Measurements from ENCODE around the gene CDK11B.
"Not testable (repeated sequence)": the region's sequence is repeated elsewhere in the genome, so short reads cannot be mapped to it uniquely, and the experiment has no call there.

Gene CDK11B

GRCh38 chr1:1637479-1637875 is 21.3 kb downstream of the CDK11B start:
- not testable (repeated sequence) for H3K4me3 ChIP-seq (ENCODE audit: low read length); H3K9ac ChIP-seq (ENCODE audit: low read length); H3K27me3 ChIP-seq (ENCODE audit: control insufficient read depth, insufficient read depth, low read length); H3K36me3 ChIP-seq (ENCODE audit: control insufficient read depth, insufficient read depth, low read length); H3K9me3 ChIP-seq (ENCODE audit: control insufficient read depth, low read length); H3K4me1 ChIP-seq (ENCODE audit: control insufficient read depth, insufficient read depth, low read length)

- H3K36me3 ChIP-seq (ENCODE audit: control insufficient read depth, insufficient read depth, low read length) = not testable (repeated sequence)
Observed at GRCh38 chr1:1636621-1637478, 22.0 kb downstream of the CDK11B start.

GRCh38 chr1:1634613-1635012 is 24.2 kb downstream of the CDK11B start:
- H3K4me3 ChIP-seq (ENCODE audit: low read length); H3K9me3 ChIP-seq (ENCODE audit: control insufficient read depth, low read length); H3K9ac ChIP-seq (ENCODE audit: low read length); H3K4me1 ChIP-seq (ENCODE audit: control insufficient read depth, insufficient read depth, low read length); H3K36me3 ChIP-seq (ENCODE audit: control insufficient read depth, insufficient read depth, low read length): not testable (repeated sequence)
- peaks cover 14% of the 10 kb centered on the region for H3K27me3 ChIP-seq (ENCODE audit: control insufficient read depth, insufficient read depth, low read length)

More at GRCh38 chr1:1636621-1637478, 22.0 kb downstream of the CDK11B start:
- not testable (repeated sequence) for H3K9me3 ChIP-seq (ENCODE audit: control insufficient read depth, low read length); H3K4me1 ChIP-seq (ENCODE audit: control insufficient read depth, insufficient read depth, low read length); H3K4me3 ChIP-seq (ENCODE audit: low read length); H3K27me3 ChIP-seq (ENCODE audit: control insufficient read depth, insufficient read depth, low read length); H3K9ac ChIP-seq (ENCODE audit: low read length)

- H3K4me1 ChIP-seq (ENCODE audit: control insufficient read depth, insufficient read depth, low read length); H3K9ac ChIP-seq (ENCODE audit: low read length); H3K4me3 ChIP-seq (ENCODE audit: low read length); H3K9me3 ChIP-seq (ENCODE audit: control insufficient read depth, low read length); H3K36me3 ChIP-seq (ENCODE audit: control insufficient read depth, insufficient read depth, low read length): not testable (repeated sequence)
- H3K27me3 ChIP-seq (ENCODE audit: control insufficient read depth, insufficient read depth, low read length) = peaks cover 14% of the 10 kb centered on the region
Observed at GRCh38 chr1:1633409-1633808, 25.4 kb downstream of the CDK11B start.

GRCh38 chr1:1631782-1632420 is 26.9 kb downstream of the CDK11B start, which contains the start of gene MMP23B:
MMP23B (plus strand) TSS chr1:1632173; CDS start chr1:1632219, 46 bp downstream.
- Histone ChIP-seq H3K4me1 (ENCODE audit: control insufficient read depth, insufficient read depth, low read length) (peaks cover 9% of the 10 kb centered on the region), H3K36me3 (ENCODE audit: control insufficient read depth, insufficient read depth, low read length) (no peaks in the 10 kb centered on the region), H3K27me3 (ENCODE audit: control insufficient read depth, insufficient read depth, low read length) (peaks cover 14% of the 10 kb centered on the region), H3K9me3 (ENCODE audit: control insufficient read depth, low read length) (no peaks in the 10 kb centered on the region), H3K4me3 (ENCODE audit: low read length) (no peak within 1 kb of the TSS), H3K9ac (ENCODE audit: low read length) (peak within 1 kb of the TSS; percentile 15)

- no peaks in the 10 kb centered on the region for H3K9me3 ChIP-seq (ENCODE audit: control insufficient read depth, low read length)
Observed at GRCh38 chr1:1630965-1631781, 27.6 kb downstream of the CDK11B start.

GRCh38 chr1:1630191-1630964 is 28.4 kb downstream of the CDK11B start:
- H3K27me3 ChIP-seq (ENCODE audit: control insufficient read depth, insufficient read depth, low read length) = peaks cover 14% of the 10 kb centered on the region
- no peaks in the 10 kb centered on the region for H3K9me3 ChIP-seq (ENCODE audit: control insufficient read depth, low read length)
- H3K9ac ChIP-seq (ENCODE audit: low read length) = no peak overlapping the region
- no peaks in the 10 kb centered on the region for H3K36me3 ChIP-seq (ENCODE audit: control insufficient read depth, insufficient read depth, low read length)
- no peak overlapping the region for H3K4me3 ChIP-seq (ENCODE audit: low read length)
- H3K4me1 ChIP-seq (ENCODE audit: control insufficient read depth, insufficient read depth, low read length) = peaks cover 12% of the 10 kb centered on the region

More at GRCh38 chr1:1630965-1631781, 27.6 kb downstream of the CDK11B start:
- Histone ChIP-seq H3K4me1 (ENCODE audit: control insufficient read depth, insufficient read depth, low read length) (peaks cover 12% of the 10 kb centered on the region), H3K27me3 (ENCODE audit: control insufficient read depth, insufficient read depth, low read length) (peaks cover 14% of the 10 kb centered on the region), H3K9ac (ENCODE audit: low read length) (peak overlapping the region; percentile 15), H3K4me3 (ENCODE audit: low read length) (no peak overlapping the region), H3K36me3 (ENCODE audit: control insufficient read depth, insufficient read depth, low read length) (no peaks in the 10 kb centered on the region)

- H3K9ac ChIP-seq (ENCODE audit: low read length) = no peak overlapping the region
- H3K9me3 ChIP-seq (ENCODE audit: control insufficient read depth, low read length) = no peaks in the 10 kb centered on the region
- peaks cover 12% of the 10 kb centered on the region for H3K4me1 ChIP-seq (ENCODE audit: control insufficient read depth, insufficient read depth, low read length)
- no peaks in the 10 kb centered on the region for H3K36me3 ChIP-seq (ENCODE audit: control insufficient read depth, insufficient read depth, low read length)
- H3K27me3 ChIP-seq (ENCODE audit: control insufficient read depth, insufficient read depth, low read length) = peaks cover 14% of the 10 kb centered on the region
- H3K4me3 ChIP-seq (ENCODE audit: low read length) = no peak overlapping the region
Observed at GRCh38 chr1:1629430-1630190, 29.2 kb downstream of the CDK11B start.

- Histone ChIP-seq H3K27me3 (ENCODE audit: control insufficient read depth, insufficient read depth, low read length) (peaks cover 14% of the 10 kb centered on the region), H3K4me3 (ENCODE audit: low read length) (no peak overlapping the region), H3K9me3 (ENCODE audit: control insufficient read depth, low read length) (no peaks in the 10 kb centered on the region), H3K9ac (ENCODE audit: low read length) (no peak overlapping the region), H3K36me3 (ENCODE audit: control insufficient read depth, insufficient read depth, low read length) (no peaks in the 10 kb centered on the region), H3K4me1 (ENCODE audit: control insufficient read depth, insufficient read depth, low read length) (peaks cover 12% of the 10 kb centered on the region)
Observed at GRCh38 chr1:1628754-1629429, 29.9 kb downstream of the CDK11B start.

GRCh38 chr1:1627829-1628753 is 30.7 kb downstream of the CDK11B start:
- Histone ChIP-seq H3K4me1 (ENCODE audit: control insufficient read depth, insufficient read depth, low read length) (peaks cover 12% of the 10 kb centered on the region), H3K27me3 (ENCODE audit: control insufficient read depth, insufficient read depth, low read length) (peaks cover 14% of the 10 kb centered on the region), H3K9me3 (ENCODE audit: control insufficient read depth, low read length) (no peaks in the 10 kb centered on the region), H3K9ac (ENCODE audit: low read length) (no peak overlapping the region), H3K4me3 (ENCODE audit: low read length) (no peak overlapping the region), H3K36me3 (ENCODE audit: control insufficient read depth, insufficient read depth, low read length) (no peaks in the 10 kb centered on the region)
